Measurements from ENCODE around the gene TIAM2. TPM values are rescaled to one million over a fixed set of nuclear protein-coding genes. Genes with fewer than 3 reads are reported as not detected.

The TIAM2 gene
- total and polyA plus RNA-seq, 2 experiments from 2014 or later: 14.2 to 24.4 TPM

DNA sequence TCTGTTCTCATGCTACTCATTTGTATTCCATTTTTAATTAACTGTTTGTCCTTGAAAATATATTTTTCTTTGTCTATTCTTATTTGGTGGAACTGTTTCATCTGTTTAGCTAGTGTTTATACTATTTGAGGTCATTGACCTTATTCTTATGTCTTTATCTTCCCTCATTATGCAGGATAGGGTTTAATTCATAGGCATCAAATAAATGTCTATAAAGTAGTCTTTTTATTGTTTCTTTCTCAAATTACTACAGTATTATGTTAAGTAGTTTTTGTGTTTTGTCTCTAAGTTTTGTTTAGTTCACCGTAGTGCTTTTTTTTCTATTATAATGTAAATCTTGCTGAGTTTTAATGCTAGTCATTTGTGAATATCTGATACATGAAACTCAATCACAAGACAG, 19.0 kb downstream of the TIAM2 start:
- Histone ChIP-seq H3K36me3 (ENCODE audit: insufficient read depth) (no peaks in the 10 kb centered on the region), H2AFZ (no peak overlapping the region), H3K27me3 (ENCODE audit: insufficient read depth) (no peaks in the 10 kb centered on the region), H3K9me2 (ENCODE audit: insufficient read depth) (no peaks in the 10 kb centered on the region), H4K20me1 (replicated peaks; ENCODE audit: insufficient read depth) (no peaks in the 10 kb centered on the region), H3K4me1 (ENCODE audit: insufficient read depth) (peaks cover 48% of the 10 kb centered on the region), H3K79me2 (replicated peaks; ENCODE audit: insufficient read depth) (peaks cover 54% of the 10 kb centered on the region), H3K27ac (ENCODE audit: low read depth) (peak overlapping the region; percentile 93), H3K4me2 (peak overlapping the region; percentile 22), H3K4me3 (no peak overlapping the region), H3F3A (replicated peaks; ENCODE audit: low read depth) (0 out of 2 replicates have a peak, but pooled peaks cover 6% of the 10 kb centered on the region)
- Mint-ChIP-seq H3K4me3 (no peak overlapping the region), H3K27me3 (ENCODE audit: insufficient read depth, low read depth, poor library complexity) (peaks cover 6% of the 10 kb centered on the region), H3K4me1 (peaks cover 43% of the 10 kb centered on the region), H3K27ac (no peak overlapping the region), H3K9me3 (peaks cover 3% of the 10 kb centered on the region; the same call in 2 of the 3 replicates), H3K36me3 (ENCODE audit: low read depth) (peaks cover 11% of the 10 kb centered on the region; the same call in 2 of the 3 replicates)
- ATAC-seq (no peak), DNase-seq (ENCODE audit: low spot score) (no peak)
- TF ChIP-seq, protein P1, sequence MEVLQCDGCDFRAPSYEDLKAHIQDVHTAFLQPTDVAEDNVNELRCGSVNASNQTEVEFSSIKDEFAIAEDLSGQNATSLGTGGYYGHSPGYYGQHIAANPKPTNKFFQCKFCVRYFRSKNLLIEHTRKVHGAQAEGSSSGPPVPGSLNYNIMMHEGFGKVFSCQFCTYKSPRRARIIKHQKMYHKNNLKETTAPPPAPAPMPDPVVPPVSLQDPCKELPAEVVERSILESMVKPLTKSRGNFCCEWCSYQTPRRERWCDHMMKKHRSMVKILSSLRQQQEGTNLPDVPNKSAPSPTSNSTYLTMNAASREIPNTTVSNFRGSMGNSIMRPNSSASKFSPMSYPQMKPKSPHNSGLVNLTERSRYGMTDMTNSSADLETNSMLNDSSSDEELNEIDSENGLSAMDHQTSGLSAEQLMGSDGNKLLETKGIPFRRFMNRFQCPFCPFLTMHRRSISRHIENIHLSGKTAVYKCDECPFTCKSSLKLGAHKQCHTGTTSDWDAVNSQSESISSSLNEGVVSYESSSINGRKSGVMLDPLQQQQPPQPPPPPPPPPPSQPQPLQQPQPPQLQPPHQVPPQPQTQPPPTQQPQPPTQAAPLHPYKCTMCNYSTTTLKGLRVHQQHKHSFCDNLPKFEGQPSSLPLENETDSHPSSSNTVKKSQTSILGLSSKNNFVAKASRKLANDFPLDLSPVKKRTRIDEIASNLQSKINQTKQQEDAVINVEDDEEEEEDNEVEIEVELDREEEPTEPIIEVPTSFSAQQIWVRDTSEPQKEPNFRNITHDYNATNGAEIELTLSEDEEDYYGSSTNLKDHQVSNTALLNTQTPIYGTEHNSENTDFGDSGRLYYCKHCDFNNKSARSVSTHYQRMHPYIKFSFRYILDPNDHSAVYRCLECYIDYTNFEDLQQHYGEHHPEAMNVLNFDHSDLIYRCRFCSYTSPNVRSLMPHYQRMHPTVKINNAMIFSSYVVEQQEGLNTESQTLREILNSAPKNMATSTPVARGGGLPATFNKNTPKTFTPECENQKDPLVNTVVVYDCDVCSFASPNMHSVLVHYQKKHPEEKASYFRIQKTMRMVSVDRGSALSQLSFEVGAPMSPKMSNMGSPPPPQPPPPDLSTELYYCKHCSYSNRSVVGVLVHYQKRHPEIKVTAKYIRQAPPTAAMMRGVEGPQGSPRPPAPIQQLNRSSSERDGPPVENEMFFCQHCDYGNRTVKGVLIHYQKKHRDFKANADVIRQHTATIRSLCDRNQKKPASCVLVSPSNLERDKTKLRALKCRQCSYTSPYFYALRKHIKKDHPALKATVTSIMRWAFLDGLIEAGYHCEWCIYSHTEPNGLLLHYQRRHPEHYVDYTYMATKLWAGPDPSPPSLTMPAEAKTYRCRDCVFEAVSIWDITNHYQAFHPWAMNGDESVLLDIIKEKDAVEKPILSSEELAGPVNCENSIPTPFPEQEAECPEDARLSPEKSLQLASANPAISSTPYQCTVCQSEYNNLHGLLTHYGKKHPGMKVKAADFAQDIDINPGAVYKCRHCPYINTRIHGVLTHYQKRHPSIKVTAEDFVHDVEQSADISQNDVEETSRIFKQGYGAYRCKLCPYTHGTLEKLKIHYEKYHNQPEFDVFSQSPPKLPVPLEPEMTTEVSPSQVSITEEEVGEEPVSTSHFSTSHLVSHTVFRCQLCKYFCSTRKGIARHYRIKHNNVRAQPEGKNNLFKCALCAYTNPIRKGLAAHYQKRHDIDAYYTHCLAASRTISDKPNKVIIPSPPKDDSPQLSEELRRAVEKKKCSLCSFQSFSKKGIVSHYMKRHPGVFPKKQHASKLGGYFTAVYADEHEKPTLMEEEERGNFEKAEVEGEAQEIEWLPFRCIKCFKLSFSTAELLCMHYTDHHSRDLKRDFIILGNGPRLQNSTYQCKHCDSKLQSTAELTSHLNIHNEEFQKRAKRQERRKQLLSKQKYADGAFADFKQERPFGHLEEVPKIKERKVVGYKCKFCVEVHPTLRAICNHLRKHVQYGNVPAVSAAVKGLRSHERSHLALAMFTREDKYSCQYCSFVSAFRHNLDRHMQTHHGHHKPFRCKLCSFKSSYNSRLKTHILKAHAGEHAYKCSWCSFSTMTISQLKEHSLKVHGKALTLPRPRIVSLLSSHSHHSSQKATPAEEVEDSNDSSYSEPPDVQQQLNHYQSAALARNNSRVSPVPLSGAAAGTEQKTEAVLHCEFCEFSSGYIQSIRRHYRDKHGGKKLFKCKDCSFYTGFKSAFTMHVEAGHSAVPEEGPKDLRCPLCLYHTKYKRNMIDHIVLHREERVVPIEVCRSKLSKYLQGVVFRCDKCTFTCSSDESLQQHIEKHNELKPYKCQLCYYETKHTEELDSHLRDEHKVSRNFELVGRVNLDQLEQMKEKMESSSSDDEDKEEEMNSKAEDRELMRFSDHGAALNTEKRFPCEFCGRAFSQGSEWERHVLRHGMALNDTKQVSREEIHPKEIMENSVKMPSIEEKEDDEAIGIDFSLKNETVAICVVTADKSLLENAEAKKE (CRISPR knock-in tag; IDR thresholded peaks at IDR 0.05): no peak
- no peak for TF ChIP-seq POLR2AphosphoS5 (IDR thresholded peaks at IDR 0.05; ENCODE audit: low read depth)
- TF ChIP-seq, protein P2, sequence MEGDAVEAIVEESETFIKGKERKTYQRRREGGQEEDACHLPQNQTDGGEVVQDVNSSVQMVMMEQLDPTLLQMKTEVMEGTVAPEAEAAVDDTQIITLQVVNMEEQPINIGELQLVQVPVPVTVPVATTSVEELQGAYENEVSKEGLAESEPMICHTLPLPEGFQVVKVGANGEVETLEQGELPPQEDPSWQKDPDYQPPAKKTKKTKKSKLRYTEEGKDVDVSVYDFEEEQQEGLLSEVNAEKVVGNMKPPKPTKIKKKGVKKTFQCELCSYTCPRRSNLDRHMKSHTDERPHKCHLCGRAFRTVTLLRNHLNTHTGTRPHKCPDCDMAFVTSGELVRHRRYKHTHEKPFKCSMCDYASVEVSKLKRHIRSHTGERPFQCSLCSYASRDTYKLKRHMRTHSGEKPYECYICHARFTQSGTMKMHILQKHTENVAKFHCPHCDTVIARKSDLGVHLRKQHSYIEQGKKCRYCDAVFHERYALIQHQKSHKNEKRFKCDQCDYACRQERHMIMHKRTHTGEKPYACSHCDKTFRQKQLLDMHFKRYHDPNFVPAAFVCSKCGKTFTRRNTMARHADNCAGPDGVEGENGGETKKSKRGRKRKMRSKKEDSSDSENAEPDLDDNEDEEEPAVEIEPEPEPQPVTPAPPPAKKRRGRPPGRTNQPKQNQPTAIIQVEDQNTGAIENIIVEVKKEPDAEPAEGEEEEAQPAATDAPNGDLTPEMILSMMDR (conservative IDR thresholded peaks at IDR 0.05; ENCODE audit: low read depth in 2 of 2): no peak
- TF ChIP-seq JUNB (IDR thresholded peaks at IDR 0.05; ENCODE audit: unreplicated experiment): no peak
- no peak for TF ChIP-seq EZH2 (IDR thresholded peaks at IDR 0.05; ENCODE audit: low read depth, unreplicated experiment)
- no peak for TF ChIP-seq ZNF114 (CRISPR knock-in tag; IDR thresholded peaks at IDR 0.05)
- TF ChIP-seq STAT1 (IDR thresholded peaks at IDR 0.05; ENCODE audit: unreplicated experiment): no peak
- no peak for TF ChIP-seq CREB1 (CRISPR knock-in tag; IDR thresholded peaks at IDR 0.05; ENCODE audit: low read depth)
- TF ChIP-seq, protein P3, sequence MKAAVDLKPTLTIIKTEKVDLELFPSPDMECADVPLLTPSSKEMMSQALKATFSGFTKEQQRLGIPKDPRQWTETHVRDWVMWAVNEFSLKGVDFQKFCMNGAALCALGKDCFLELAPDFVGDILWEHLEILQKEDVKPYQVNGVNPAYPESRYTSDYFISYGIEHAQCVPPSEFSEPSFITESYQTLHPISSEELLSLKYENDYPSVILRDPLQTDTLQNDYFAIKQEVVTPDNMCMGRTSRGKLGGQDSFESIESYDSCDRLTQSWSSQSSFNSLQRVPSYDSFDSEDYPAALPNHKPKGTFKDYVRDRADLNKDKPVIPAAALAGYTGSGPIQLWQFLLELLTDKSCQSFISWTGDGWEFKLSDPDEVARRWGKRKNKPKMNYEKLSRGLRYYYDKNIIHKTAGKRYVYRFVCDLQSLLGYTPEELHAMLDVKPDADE (IDR thresholded peaks at IDR 0.05): no peak
- TF ChIP-seq NANOG (IDR thresholded peaks at IDR 0.05; ENCODE audit: borderline replicate concordance): no peak
- TF ChIP-seq ZNF331 (CRISPR knock-in tag; IDR thresholded peaks at IDR 0.05; ENCODE audit: low read depth): no peak
- TF ChIP-seq EZH2phosphoT487 (IDR thresholded peaks at IDR 0.05; ENCODE audit: unreplicated experiment): no peak
- TF ChIP-seq, protein P4, sequence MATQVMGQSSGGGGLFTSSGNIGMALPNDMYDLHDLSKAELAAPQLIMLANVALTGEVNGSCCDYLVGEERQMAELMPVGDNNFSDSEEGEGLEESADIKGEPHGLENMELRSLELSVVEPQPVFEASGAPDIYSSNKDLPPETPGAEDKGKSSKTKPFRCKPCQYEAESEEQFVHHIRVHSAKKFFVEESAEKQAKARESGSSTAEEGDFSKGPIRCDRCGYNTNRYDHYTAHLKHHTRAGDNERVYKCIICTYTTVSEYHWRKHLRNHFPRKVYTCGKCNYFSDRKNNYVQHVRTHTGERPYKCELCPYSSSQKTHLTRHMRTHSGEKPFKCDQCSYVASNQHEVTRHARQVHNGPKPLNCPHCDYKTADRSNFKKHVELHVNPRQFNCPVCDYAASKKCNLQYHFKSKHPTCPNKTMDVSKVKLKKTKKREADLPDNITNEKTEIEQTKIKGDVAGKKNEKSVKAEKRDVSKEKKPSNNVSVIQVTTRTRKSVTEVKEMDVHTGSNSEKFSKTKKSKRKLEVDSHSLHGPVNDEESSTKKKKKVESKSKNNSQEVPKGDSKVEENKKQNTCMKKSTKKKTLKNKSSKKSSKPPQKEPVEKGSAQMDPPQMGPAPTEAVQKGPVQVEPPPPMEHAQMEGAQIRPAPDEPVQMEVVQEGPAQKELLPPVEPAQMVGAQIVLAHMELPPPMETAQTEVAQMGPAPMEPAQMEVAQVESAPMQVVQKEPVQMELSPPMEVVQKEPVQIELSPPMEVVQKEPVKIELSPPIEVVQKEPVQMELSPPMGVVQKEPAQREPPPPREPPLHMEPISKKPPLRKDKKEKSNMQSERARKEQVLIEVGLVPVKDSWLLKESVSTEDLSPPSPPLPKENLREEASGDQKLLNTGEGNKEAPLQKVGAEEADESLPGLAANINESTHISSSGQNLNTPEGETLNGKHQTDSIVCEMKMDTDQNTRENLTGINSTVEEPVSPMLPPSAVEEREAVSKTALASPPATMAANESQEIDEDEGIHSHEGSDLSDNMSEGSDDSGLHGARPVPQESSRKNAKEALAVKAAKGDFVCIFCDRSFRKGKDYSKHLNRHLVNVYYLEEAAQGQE (IDR thresholded peaks at IDR 0.05; ENCODE audit: unreplicated experiment): no peak
